GM18873 (cell line): ENCODE results near the gene ASTN2.

Experiments used
- ATAC-seq: cut with Tn5 transposase; IDR thresholded peaks from one replicate; pipeline ENCODE4 v1.9.1; 2021; ENCODE audit warnings: mild to moderate bottlenecking, moderate library complexity, moderate number of reproducible peaks; ENCODE audit not compliant: unreplicated experiment, low FRiP score

Gene ASTN2

DNA sequence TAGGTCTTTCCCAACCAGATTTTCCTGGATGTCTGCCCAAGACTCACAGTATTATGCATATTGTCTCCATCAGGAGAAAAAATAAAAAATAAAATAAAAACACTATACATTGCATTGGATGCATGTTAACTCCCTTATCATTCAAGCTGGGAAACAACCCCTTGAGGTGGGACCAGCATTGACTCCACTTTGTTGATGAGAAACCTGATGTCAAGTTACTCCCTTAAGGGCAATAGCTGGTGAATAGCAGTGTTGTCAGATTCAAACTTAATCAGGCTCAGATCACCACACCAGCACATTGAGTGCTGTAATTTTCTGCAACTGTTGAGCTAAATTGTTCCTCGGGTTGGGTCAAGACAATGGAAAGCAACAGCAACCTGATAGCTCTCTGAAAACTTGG, 991.7 kb downstream of the ASTN2 start:
- ATAC-seq: no peak

DNA sequence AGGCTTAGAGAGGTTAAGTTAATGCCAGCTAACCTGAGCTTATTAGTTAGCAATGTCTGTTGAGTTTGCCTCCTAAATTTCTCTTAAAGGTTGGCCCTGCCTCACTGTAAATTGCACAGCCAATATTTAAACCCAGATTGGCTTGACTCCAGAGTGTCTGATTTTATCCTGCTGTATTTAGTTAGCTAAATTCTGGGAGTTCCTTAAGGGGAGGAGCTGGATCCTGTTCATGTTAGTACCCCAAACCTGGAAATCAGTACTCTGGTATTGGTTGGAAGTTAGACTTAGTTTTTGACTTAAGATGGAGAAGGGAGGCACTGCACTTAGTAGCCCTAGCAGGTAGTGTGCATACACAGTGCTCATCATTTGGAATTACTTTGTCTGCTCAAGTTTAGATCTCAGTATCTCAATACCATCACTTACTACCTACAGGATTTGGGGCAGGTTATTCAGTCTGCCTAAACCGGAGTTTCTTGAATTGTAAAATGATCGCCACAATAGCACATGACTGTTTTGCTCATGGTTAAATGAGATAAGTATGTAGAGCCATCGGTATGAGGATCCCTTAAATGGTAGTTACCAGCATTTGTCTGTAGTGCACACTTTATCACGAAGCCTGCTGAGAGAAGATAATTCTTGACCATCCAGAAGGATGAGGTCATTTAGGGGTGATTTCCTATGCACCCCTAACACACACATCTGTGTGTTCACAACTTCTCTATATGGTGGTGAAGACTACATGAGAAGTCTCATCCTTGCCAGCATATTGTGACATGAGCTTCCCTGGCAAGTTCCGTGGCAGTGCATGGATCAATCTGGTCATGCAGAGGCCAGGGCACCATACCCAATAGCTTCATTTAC, 992.5 kb downstream of the ASTN2 start:
- ATAC-seq: no peak

DNA sequence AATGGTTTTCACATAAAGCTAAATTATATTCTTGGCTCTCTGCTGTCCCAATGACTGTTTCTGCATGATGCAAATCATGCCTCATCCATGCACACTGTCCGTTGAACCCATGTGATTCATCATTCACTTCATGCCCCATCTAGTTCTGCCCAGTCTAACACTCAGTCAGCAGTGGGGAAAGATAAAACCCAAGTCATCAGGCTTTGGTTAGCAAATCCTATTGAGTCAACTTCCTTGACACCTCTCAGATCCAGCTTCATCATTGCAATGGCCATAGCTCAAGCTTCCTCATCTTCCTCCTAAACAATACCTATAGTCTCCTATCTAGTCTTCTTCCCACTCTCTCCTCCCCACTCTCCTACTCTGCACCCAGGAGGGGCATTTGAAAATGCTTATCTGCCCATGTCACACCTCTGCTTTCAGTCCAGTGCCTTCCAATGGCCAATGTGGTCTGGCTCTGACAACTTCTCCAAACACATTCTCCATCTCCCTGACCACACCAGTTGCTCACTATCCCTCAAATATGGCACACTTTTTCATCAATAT, 993.8 kb downstream of the ASTN2 start:
- no peak for ATAC-seq

DNA sequence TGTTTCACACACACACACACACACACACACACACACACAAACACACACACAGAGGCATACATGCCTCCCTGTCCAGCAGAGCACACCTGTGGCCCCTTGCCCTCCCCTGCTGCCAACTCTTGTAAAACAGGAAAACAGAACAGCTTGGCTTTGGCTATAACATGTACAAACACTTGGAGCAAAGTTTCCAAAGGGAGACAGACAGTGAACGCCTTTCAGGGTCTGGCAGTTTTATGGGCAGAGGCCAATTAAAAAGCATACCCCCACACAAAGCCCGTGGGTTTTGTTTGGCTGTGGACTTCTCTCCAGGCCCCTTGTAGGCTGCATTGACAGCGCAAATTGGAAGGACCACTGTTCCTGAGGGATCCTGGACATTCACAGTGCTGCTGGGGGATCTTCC, 995.7 kb downstream of the ASTN2 start:
- no peak for ATAC-seq

DNA sequence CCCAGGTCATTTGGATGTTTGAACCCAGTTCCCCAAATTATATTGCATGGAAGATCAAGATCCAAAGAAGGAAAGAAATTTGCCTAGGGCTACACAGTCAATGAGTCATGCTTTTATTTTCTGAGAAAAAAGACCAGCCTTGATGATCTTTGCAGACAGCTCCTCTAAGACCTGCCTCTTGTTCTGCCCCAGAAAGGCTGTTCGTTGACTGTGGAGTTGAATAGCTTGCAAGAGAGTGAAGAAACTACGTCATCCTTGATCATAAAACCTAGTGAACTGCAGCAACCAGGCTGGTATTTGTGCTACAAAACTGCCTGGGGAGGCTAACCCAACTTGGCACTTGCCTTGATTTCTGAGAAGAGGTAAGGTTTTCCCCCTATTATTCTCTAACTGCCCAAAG, 997.4 kb downstream of the ASTN2 start:
- ATAC-seq: no peak

DNA sequence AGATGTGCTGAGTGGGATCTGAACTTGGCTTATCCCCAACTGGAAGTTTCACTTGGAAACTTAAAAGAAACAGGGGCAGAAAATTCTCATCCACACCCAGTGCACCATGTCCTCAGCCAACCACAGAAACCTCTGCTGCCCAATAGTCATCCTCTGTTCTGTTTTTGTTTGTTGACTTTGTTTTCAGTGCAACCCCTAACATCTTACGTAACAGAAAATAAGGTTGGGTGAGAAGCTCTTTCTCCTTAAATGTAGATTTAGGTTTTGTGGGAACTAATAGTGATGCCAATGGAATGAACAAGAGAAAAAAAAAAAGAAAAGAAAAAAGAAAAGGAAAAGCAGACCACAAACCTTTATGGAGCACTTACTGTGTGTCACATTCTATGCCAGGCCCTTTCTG, 998.4 kb downstream of the ASTN2 start:
- ATAC-seq: no peak

DNA sequence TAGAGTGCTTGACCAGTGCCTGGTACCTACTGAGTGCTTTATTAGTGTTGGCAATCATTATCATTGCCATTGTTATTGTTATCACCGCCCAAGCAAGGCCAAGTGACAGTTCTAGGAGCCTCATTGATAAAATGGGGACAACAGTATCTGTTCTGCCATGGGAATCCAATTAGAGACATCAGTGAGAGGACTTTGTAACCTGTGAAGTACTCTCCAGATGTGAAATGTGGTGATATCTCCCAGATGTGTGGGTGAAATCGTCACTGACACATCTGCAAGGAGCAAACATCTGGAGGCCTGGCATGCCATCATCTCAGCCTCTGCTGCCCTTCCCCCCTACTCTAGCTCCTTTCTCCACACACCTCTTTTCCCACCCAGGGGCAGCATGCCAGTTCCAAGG, 1000.5 kb downstream of the ASTN2 start:
- ATAC-seq: no peak

DNA sequence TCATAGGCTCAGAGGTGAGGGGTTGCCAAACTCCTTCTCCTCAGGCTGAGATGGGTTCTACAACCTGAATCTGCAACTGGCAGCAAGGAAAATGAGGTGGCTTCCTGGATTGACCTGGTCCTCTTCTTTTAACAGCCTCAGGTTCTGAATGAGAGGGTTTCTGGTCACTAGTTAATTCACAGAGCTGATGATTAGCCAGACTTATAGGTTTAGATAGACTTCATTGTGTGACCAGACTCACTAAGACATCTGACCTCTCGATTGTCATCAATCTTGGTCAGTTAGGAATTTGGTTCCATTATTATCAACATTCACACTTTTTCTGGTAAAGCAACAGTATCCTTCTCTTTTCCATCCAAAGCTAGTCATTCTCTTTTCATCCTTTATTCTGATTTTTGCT, 1003.4 kb downstream of the ASTN2 start:
- ATAC-seq: no peak

DNA sequence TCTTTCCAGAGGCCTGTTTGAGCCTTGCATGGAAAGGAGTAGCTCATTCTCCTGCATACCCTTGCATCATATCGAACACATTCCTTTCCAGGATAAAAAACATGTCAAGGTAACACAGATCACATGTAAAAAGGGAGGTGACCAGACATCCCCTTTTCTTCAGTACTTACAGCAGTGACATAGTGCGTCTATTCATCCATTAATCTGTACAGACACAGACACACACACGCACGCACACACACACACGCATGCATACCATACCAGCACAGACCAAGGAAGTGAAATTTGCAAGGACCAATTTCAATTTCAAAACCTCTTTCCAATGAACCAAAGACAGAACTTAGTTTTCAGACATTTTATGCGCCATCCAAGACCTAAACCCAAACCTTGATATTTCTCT, 1005.2 kb downstream of the ASTN2 start:
- ATAC-seq: no peak

DNA sequence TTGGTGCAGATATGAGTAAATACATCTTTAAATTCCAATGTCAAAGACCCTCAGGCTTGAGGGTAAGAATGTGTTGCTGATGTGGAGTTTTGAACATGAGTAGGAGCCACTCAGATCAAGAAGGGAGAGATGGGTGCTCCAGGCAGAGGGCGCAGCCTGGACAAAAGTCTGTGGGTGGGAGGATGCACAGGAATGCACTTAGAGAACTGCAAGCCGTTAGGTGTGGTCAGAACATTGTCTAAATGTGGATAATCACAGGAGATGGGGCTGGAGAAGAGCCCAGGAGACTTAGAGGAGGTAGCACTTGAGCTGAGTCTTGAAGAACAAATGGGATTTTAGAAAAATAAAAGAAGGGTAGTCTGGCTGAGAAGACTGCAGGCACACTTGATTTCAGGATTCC, 1005.7 kb downstream of the ASTN2 start:
- no peak for ATAC-seq

DNA sequence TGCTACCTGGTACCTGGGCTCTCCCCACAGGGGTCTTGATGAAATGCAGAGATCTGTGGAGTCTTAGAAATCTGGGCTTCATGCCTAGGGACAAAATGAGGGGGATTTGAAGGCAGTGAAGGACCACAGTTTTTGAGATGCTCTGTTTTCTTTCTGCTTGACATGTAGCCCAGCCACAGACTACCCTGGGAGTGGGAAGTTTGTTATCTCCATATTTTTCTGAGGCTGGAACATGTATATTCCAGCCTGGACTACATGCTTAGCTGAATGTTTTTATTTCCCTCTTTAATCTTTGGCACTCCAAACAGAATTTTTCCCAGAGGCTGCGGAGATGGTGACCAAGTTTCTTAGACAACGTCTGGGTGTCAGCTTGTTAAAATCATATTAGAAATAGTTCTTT, 1008.4 kb downstream of the ASTN2 start:
- ATAC-seq: no peak

DNA sequence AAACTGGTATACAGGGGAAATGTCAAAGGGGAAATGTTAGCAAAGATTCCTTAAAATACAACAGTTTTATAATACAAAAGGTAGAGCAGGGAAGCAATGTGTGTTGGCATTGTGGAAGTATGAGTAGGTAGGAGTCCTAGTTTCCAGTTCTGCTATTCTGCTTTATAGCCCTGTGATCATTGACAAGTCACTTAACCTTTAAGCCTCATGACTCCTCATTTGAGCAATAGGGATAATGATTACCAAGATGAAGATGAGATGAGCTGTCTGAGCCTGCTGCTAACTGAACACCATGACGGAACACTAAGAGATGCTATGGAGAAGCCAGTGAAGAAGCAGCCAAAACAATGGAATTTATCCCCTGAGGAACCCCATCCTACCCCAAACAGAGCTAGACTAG, 1009.5 kb downstream of the ASTN2 start:
- no peak for ATAC-seq

DNA sequence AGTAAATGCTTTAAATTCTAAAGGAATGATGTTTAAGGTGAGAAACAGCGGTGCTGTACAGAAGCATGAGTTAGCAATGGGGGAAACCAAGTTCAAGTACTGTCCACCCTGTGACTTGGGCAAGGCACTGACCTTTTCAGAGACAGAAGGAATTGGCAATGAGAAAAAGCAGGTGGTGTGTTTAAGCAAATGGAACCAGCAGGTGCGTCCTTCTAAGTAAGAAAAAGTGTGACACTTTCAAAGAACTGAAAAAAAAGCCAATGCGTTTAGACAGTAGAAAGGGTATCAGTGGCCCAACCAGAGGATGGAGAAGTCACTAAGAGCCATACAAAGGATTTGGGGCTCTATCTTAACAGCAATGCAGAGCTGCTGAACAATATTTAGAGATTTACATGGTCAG, 1010.6 kb downstream of the ASTN2 start:
- no peak for ATAC-seq

DNA sequence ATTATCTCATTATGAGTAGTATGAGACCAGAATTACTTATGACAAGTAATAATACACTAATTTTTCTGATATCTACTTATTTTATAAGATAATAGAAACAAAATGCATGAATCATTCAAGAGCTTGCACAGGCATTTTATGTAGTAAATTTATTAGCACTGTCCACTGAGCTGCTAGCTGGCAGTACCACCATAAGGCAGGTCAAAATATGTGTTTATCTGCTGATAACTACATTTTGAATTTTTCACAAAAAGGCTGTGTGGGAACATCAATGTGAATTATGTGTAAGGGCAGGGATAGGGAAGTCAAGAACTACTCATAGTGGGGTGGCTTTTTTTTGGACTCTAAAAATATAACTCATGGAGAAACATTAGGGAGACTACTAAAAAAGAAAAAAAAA, 1011.7 kb downstream of the ASTN2 start:
- ATAC-seq: no peak

DNA sequence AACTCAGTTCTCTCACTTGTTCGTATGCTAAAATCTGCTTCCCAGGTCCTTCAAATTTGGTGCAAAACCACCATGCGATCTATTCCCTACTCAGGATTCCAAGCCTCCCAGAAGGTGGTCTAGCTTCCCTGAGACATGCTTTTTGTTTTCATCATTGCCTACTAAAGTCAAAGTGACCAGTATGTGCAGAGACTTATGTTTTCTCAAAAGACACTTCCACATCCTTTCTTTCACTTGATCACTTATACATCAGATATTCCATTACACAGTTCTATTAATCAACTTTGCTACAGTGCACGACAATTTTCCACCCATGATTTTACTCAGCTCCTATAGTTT, 1019.2 kb downstream of the ASTN2 start:
- ATAC-seq: no peak

DNA sequence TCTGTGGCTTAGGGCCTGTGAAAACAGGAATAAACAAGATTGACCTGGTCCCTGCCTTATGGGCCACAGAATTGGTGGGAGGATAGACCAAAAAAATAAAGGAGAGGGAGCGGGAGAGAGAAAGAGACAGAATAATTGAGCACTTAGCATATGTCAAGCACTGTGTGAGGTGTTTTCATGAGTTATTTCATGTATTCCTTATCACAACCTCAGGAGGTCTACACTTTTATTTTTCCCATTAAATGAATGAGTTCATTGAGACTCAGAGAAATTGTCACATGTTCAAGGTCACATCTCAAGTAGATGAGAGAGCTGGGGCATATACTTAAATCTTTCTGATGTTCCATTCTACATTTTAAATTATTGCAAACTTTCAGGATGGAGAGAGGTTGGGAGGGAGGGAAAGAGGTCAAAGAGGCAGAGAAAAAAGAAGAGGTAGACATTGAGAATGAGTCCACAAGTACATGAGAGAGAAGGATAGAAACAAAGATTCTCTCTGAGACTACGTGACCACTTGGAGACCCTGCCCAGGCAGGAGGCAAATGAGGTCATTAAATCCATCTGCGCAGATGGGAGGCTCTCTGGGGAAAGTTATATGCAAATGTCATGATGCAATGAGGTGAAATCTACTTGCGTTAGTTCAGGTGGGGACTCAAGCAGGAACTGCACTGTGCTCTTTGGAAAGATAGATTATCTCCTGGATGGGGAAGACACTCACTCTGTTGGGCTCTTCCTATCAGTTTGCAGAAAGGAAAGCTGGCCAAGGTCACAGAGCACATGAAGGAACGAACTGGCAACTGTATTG, 1019.8 kb downstream of the ASTN2 start:
- no peak for ATAC-seq

DNA sequence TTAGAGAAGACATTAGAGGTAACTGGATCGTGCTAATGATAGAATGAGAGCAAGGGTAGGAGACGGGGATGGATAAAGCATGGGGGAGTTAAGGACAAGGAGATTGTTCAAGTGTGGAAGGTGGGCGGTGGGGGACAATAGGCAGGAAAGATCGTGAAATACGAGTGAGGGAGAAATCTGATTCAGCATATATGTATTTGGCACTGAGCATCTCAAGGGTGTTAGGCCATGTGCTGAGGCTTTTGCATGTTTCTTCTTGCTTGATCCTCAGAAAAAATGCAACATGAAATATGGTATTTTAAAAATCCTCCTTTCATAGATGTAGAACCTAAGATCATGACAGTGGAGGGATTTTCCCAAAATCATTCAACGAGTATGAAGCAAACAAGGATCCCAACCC, 1020.8 kb downstream of the ASTN2 start:
- ATAC-seq: no peak

DNA sequence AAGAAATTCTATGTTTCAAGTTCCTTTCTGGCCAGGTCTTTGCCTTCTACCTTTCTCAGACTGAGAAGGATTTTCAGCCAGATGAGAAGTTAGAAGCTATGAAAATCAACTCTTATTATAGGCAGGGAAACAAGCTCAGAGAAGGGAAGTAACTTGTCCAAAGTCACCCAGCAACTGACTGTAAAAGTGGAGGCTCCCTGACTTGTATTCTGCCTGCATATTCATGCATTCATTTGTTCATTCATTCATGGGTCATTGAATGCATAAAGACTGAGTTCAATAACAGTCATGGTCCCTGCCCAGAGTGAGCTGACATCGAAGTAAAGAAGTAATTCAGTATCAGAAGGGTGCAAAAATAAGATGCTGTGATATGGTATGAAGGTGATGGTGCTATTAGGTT, 1021.7 kb downstream of the ASTN2 start:
- no peak for ATAC-seq

DNA sequence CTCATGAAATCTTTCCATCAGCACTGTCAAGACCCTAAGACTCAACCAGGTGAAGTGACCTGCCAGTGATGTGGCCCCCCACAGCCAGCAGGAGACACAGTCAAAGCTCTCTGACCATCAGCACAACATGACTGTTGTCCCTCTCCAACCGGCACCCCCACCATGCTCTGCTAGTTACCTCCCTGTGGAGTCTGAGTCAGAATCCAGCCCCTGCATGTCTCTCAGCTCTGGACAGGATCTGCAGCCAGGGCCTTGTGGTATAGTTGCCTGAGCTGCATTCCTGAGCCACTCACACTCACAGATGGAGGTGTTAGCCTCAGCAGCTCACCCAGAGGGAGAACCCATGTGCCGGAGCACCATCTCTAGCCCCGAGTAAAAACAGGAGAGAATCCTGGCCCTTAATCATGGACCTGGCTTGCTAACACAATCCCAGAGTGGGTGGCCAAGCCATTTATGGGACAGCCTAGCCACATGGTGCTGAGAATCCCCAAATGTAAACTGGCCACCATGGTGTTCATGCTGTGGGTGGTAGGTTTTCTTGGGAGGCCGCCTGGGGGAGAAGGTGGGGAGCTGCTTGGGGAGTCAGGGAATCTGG, 1023.5 kb downstream of the ASTN2 start:
- no peak for ATAC-seq

DNA sequence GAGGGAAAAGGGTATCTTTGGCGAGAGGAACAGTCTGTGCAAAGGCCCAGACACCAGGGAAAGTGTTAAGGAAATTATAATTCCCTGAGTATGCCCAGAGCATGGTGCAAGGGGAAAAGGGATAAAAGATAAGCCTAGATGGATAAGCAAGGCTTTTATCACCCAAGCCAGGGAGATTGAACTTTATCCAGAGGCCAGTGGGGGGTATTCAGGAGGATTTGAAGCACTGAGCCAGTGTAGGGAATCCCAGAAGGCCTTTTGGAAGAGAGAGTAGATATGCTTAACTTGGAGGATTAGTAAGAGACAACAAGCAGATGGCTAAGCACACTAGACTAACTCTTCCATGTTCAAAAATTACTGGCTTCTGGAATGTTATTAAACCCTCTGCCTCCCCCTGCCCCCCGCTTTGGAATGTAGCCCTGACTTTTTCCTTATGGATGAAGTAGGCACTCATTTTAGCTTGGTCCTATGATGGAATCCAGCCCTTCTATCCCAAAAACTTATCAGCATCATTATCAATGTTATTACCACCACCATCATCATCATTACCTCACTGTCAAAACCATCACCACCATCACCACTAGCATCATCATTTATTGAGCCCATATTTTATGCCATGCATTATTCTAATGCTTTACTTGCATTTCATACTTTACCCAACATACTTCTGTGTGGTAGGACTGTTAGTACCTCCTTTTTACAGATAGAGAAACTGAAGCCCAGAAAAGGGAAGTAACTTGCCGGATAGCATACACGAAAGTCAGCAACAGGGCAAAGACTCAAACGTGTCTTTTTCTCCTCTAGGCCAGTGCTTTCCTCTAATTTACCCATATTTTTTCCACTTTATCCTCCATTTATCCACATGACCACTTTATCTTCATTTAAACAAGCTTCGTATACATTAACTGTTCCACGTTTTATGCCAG, 1024.3 kb downstream of the ASTN2 start:
- no peak for ATAC-seq
